Fibroblast of the conjunctiva (primary cell): ENCODE results near the gene BCAR1.

Experiments
- DNase-seq: peaks from one replicate; pipeline ENCODE4 v3.0.0-alpha.2; 2010; ENCODE audit warnings: low read depth

The BCAR1 gene

GRCh38 chr16:75204410-75204758, 47.0 kb downstream of the BCAR1 start:
- DNase-seq, result no peak

DNA sequence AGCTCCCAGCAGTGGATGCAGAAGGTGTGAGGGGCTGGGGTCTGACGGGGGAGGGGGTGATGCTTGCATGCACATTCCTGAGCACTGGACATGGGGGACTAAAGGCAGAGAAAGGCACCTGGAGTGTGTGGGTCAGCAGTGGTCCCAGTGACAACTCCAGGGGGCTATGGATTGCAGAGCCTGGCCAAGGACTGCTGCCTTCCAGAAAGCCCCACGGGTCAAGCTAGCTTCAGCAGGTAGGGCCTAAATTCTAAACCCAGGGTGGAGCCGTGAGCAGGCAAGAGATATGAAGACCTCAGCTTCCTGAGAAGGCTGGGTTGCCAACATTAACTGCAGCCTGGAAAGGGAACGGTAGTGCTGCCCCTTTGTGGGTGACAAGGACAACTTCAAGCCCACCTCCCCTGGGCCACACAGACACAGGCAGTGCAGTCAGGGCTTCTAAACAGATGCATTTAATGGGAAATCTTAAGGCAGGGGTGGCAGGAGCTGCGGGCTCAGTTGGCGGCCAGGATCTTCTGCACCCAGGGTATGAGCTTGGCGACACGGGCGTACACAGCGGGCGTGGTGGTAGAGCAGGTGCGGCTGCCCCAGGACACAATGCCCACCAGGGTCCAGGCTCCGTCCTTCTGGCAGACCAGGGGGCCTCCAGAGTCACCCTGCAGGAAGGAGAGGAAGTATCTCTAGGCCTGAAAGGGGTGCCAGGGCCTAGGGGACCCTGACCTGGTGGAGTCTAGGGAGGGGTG, 47.6 kb downstream of the BCAR1 start:
- no peak for DNase-seq

DNA sequence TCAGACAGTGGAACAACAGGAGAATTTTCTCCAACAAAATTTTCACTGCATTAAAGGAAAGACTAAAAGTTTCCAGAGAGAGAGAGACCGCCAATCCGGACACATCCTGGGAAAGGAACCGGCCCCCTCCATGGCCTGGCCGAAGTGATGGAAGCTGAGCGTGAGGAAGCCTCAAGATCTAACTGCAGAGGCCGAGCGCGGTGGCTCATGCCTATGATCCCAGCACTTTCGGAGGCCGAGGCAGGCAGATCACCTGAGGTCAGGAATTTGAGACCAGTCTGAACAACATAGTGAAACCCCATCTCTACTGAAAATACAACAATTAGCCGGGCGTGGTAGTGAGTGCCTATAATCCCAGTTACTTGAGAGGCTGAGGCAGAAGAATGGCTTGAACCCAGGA, 48.3 kb downstream of the BCAR1 start:
- DNase-seq, result no peak

- no peak for DNase-seq
These were observed 49.3 kb downstream of the BCAR1 start for GRCh38 chr16:75202069-75202590.

DNA sequence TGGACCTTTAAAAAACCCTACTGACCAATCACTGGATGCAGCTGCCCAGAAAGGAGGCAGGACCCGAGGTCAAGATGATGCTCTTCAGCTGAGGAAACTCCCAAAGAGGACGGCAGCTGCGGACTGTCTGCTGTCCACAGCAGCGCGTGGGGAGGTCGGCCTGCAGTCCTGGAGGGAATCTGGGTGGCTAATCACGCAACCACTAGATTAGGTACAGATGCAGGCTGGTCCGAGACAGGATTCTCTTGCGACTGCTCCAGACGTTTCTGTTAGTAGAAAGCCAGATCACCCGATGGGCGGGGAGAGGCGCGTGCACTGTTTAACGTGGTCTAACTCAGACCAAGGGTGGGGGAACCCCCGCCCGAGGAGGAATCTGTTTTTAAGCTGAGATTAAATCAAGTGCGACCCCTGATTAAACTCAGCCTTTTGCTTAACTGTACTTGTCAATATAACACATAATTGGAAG, 53.3 kb downstream of the BCAR1 start:
- no peak for DNase-seq

GRCh38 chr16:75197522-75198134, 53.8 kb downstream of the BCAR1 start:
- DNase-seq, result no peak

- no peak for DNase-seq
These were observed 54.6 kb downstream of the BCAR1 start for GRCh38 chr16:75196836-75197235.

DNA sequence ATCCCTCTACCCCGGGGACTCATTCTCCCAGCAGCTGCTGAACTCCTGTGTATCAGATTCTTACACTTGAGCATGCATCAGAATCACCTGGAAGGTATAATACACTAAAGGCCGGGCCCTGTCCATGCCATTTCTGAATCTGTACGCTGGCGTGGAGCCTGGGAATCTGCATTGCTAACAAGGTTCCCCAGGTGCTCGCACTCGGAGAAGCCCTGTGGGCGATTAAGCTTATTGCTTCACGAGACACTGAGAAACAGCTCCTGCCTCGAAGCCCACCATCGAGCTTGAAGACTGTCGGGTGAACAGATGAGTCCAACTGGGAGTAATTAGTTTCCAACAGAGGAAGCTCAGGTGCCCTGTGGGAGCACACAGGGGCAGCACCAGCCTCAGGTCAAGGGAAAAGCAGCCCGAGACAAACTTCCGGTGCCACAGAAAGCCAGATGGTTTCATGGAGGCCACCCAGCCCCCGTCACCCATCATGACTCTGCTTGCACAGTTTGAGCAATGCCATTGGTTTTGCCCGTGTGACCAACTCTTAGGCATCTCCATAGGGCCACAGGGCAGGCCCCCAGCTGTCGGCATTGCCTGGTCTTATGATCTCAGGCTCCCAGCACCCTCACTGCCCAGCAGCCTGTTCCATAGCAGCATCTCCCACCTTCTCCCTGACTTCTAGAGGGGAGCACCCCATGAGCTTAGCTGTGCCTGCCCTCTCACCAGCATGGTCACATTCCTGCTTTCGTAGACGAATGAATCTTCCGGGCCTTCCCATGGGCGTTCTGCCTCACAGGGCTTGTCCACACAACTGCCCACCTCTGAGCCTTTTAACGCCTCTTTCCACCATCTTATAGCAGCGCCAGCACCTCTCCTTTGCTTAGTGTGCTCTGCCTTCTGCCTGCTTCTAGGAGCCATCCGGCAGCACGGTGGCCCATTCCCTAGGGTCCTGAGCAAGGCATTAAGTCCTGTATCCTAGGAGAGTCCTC, 55.3 kb downstream of the BCAR1 start:
- DNase-seq, result no peak

GRCh38 chr16:75193730-75194444, 57.5 kb downstream of the BCAR1 start:
- no peak for DNase-seq

DNA sequence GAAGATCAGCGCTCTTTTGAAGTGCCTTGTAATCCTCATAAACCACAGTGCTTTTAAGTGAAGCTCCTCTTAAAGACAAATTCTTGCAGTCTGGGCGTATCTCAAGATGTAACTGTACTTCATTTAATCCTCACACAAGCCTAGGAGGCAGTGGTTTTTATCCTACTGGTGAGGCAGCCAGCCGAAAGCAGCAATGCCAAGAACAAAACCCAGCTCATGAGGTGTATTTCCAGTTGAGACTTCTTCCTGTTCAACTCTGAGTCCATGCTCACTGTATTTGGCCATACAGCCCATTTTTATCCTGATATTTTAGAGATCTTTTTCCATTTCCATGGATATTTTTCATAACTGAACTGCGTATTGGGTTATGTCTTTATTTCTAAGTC, 58.2 kb downstream of the BCAR1 start:
- no peak for DNase-seq

DNA sequence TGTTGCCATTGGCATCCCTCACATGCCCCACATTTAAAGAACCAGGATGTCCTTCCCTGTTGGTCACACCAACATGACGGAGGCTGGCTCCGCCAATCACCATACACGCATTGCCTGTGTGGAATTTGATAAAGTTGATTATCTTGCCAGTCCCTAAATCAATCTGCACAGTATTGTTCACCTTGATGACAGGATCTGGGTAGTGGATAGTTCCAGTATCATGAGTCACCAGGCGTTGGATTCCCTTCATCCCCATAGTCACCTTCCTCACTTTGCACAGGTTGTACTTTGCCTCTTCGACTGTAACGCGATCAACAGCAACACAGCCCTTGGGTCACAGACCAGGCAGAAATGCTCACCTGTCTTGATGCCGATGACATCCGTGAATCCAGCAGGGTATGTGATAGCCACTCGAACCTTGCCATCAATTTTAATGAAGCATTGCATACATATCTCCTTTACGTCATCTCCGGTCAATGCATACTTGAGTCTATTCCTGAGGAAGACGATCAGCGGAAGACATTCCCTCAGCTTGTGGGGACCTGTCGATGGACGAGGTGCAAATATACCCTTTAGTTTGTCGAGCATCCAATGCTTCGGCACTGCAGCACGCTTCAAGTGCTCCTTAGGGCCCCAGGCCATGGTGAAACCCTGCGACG, 58.7 kb downstream of the BCAR1 start:
- DNase-seq, result no peak

GRCh38 chr16:75189638-75190245, 61.7 kb downstream of the BCAR1 start:
- no peak for DNase-seq

- no peak for DNase-seq
These were observed 62.5 kb downstream of the BCAR1 start for GRCh38 chr16:75188832-75189477.

GRCh38 chr16:75181630-75182029, 69.8 kb downstream of the BCAR1 start:
- no peak for DNase-seq

DNA sequence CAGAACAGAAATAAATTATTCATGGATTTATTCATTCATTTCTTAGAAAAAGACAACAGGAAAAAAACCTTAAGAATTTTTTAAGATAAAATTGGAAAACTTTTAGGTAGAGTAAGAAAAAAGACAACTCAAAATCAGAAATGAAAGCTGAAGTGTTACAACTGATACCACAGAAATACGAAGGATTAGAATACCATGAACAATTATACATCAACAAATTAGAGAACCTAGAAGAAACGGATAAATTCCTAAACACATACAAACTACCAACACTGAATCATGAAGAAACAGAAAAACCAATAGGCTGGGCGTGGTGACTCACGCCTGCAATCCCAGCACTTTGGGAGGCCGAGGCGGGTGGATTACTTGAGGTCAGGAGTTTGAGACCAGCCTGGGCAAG, 72.2 kb downstream of the BCAR1 start:
- no peak for DNase-seq
